Hepatocyte (in vitro differentiated cells): ENCODE data around the gene FAM131C.

Source experiments
- CTCF ChIP-seq: fragments of 200-600 bp; sonication (generic); IDR thresholded peaks from 2 replicates; pipeline ENCODE4 v1.5.1; 2016; ENCODE audit warnings: antibody characterized with exemption, mild to moderate bottlenecking; ENCODE audit not compliant: poor library complexity
- EZH2 ChIP-seq: fragments of 200-600 bp; sonication (generic); IDR thresholded peaks from 2 replicates; pipeline ENCODE4 v1.6.1; 2016; ENCODE audit warnings: antibody characterized with exemption, mild to moderate bottlenecking, borderline replicate concordance
- EZH2phosphoT487 ChIP-seq: fragments of 200-600 bp; sonication (generic); IDR thresholded peaks from one replicate; pipeline ENCODE4 v1.6.1; 2018; ENCODE audit warnings: antibody characterized with exemption, mild to moderate bottlenecking, low read depth, moderate library complexity; ENCODE audit not compliant: unreplicated experiment, severe bottlenecking

- TF ChIP-seq EZH2 (no peak), CTCF (no peak), EZH2phosphoT487 (no peak)
These were observed 37.0 kb upstream of the FAM131C start for GRCh38 chr1:16110456-16110855.
